Stimulated activated CD4-positive, alpha-beta T cell treated with anti-CD3 and anti-CD28 coated beads, TNF-alpha, amount 100 ng/mL, for 24 hours (primary cell): ENCODE measurements around the gene NRXN3.

Source experiments
- DNase-seq, 3 experiments: peaks; one replicate each; pipeline ENCODE4 v3.0.0-alpha.2; 2020; ENCODE audit warnings: low read depth in 3 of 3

The NRXN3 gene

DNA sequence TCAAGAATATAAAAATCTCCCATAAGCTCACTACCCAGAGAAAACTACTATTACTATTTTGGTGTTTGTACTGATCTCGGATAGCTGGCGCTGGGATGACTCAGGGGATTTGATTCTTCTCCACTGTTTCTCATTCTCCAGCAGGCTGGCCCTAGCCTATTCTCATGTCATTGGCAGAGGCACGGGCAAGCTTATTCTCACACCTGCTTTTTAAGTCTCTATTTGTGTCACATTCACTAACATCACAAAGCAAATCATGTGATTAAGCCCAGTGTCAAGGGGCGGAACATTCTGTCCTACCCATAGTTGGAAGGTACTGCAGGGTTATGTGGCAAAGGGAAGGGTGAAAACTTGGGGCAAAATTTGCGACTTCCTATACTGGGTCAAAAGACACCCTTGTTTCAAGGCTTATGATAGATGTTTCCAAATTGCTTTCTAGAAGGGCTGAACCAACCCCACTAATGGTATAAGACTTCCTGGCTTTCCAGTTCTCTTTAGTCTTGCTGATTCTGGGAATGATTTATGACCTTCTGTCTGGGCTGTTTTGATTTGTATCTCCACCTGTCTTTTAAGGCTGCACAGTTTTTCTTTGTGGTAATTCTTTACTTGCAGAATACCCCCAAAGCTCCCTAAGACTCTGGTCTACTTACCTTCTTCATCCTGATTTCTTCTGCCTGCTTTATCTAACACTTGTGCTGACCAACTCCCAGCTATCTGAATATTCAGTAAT lies 406.4 kb downstream of the NRXN3 start:
- no peak for DNase-seq

DNA sequence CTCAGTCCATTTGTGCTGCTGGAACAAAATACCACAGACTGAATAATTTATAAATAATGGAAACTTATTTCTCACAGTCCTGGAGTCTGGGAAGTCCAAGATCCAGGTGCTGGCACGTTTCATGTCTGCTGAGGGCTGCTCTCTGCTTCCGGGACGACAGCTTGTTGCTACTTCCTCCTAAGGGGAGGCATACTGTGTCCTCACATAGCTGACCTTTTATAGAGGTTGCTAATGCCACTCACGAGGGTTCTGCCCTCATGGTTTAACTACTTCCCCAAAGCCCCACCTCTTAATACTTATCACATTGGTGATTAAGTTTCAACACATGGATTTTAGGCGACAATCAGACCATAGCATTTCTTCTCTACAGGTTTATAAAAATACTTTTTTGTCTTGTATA lies 411.1 kb downstream of the NRXN3 start:
- DNase-seq, result no peak

DNA sequence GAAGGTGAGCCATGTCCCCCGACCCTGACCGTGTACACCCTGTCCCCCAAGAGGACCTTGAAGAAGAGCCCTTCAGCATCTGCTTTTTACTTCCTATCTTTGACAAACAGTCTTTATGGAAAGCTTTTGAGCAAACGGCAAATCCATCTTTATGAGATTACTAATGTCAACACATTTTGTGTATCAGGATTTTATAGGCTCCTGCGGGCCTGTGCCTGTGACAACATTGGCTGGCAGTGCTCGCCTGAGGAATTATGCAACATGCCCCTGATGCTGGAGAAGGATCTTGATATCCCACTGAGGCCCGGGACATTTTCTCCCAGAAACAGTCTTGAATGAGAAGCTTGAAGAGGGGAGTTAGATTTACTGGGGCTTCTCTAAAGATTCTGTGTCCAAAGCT lies 416.5 kb downstream of the NRXN3 start:
- no peak for DNase-seq

DNA sequence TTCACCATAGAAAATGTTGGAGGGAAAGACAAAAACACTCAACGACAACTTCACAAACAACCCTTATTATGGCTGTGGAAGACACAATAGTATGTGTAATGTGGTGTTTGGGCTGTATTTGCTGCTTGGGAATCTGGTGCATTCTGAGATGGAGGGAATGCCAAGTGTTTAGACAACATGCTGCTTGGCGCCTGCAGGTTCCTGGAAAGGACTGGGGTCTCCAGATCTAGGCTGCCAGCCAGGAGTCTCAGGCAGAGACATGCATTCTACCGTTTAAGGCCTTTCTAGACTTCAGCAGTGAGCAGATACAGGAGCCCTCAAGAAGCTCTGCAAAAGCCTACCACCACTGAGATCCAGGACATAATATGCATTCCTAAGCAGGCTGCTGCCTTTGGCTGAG lies 418.7 kb downstream of the NRXN3 start:
- no peak for DNase-seq

DNA sequence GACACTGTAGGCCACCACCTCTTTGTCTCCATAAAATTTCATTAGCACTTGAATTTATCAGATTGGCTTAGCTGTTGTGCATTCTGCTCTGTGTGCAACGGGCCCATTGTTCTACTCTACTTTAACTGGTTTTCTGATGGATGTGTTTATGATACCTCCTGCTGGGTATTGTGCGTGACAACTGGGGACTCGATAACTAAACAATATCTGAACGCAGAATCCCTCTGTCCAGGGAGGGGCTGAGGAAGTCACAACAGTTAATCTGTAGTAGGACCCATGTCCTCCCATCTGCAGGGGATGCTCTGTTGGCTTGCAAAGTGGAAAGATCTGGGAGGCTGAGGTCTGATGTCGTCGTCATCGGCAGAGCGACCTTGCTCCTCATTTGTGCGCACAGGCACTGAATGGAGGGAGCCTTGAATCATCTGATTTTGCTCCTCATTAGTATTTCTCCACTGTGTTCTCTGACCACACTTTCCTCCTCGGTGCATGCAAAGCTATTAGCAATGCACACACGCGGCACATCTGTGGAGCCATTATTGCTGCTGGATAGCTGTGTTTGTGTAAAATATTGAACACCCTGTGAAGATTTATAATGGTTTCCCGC lies 422.5 kb downstream of the NRXN3 start:
- no peak for DNase-seq

DNA sequence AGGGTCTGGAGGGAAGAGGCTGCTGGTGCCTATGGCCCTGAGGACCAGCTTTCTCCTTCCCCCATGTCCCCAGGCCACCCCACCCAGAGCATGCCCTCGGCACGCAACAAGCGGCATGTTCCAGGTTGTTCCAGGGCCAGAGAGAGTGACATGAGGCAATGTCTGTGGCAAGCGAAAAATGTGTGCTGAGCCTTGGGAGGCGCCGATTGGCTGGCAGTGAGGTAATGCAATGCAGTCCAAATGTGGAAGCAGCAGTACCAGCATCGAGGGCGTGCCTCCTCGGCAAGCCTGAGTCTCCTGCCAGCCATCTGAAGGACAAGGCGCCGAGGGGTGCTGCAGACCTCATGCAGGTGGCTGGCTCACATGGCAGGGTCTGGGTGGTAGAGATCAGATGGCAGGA lies 423.8 kb downstream of the NRXN3 start:
- DNase-seq, result no peak

DNA sequence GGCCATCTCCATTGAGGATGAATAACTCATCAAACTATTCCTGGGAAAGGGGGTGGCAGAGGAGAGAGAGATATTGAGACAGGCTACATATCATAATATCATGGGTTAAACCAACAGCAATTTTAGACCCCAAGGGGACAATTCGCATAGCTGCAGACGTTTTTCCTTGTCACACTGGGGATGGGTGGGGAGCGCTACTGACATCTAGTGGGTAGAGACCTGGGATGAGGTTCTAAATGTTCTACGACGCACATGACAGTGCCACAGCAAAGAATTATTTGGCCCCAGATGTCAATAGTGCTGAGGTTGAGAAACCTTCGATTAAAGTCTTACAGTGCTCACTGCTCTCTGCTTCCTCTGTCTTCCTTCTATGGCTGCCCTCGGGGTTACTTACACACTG lies 425.6 kb downstream of the NRXN3 start:
- DNase-seq, result no peak

DNA sequence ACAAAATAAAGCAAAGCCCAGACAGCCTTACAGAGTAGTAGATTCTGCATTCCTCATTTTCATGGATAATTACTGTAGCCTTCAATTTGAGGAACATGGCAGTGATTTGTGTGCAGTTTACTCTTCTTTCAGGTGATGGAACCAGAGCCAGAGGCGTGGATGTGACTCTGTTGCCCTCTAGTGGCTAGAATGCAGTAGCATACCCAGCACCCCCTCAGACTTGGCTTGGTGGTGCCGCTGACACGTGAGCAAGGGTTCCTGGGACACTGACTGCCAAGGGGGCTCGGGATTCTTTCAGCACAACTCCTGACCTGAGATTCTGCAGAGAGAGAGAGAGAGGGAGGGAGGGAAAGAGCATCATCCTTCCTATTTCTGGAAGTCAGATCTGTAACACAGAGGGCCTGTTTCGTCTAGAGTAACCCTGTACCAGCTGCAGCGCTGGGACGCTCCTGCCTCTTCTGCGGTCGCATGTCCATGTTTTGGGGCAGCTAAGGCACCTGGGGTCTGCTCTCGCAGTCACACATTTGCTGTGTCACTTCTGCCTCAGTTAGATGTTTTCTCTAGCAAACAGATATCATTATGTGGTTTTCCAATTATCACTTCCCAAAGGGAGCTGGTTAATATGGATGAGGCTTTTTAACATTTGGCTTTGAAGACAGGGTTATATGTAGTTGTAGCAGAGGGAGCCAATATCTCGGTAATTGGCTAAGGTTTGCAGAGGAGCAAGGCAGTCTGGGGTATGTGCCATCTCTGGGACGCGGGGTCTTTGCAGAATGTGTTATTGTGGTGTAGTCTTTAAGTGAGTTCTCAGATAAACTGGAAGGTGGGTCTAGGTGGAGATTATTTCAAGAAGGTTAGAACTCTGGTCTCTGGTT lies 428.1 kb downstream of the NRXN3 start:
- DNase-seq, result peak; percentile 6 to 36 (median 11)

DNA sequence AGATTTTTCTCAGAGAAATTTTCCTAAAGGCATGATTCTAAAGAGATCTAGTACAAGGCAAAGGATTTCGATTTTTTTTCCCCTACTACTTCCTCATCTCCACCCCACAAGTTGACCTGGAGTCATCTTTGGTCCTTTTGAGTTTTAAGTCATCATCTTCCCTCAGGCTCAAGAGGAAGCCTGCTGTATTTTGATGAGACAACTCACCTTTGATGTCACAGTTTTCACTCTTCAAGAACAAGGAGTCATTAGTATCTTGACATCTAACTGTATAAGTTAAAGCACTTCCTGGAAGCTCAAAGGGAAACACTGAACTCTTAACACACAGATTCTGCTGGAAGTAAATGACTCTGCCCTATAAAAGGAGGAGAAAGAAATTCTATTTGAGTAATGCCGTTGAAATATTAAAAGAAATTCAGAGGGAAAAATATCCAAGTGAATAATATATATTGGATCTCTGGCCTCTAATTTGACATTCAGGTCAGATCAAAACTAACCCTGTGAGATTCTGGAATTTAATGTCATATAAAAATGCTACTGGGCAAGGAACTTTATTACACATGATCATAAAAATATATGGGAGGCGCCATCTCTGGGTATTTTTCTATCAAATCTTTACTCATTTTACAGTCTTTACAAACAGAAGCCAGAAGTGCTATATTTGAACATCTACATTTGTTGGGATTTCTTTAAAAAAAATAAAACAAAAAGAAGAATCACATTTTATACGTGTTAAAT lies 435.0 kb downstream of the NRXN3 start:
- DNase-seq, result no peak

DNA sequence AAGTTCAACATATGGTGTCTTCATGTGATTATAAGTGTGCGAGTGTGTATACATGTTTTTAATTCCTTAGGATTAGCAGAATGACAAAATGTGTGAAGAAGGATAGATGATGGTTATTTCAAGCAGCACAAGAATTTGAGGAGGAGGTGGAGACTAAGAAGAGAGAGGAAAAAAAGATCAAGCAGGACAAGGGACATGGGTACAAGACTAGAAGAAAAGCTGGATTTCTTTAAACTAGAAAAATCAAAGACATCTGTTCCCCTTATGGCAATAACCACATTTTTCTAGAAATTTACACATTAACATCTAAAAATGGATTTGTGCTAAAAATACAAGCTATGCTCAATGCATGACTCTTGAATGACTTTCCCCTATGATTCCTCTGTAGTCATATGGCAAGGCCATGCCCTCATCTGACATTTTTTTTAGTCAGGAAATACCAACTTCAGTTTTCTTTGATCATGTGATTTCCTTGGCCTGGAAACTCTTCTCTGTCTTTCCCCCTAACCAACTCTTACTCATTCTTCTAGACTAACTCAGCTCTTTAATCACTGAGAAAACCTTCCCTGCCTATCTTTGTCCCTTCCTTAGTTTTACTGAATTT lies 435.8 kb downstream of the NRXN3 start:
- DNase-seq, result no peak

DNA sequence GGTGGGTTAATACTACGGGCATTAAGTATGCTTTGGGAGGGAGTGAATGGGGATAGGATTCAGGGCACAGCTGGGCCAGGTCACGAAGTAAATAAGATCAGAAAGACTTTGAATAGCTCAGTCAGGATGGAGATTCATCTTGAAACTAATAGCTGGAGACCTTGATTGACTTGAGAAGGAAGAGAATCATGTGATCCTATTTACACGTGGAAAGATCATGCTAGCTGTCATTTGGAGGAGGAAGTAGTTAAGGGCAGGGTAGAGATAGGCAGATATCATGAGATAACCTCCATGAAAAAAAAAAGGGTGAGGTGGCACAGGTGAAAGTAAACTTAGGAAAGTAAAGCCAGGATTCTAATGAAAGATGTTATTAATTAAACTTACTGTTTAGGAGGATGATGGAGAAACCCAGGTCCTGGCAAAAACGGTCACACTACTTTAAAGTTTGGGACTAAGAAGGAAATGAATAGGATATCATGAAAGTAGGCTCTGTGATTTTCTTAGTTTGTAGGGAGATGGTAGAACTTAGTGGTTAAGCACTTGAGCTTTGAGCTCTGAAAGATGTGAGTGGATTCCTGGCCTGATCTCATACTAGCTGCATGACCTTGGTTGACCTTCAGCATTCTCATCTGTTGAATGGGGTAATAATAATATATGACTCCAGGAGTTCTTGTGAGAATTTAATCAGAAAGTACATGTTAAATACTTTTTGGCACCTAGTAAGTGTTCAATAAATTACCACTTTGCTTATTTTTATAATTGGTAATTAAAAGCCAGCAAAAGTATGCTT lies 439.0 kb downstream of the NRXN3 start:
- DNase-seq, result no peak

DNA sequence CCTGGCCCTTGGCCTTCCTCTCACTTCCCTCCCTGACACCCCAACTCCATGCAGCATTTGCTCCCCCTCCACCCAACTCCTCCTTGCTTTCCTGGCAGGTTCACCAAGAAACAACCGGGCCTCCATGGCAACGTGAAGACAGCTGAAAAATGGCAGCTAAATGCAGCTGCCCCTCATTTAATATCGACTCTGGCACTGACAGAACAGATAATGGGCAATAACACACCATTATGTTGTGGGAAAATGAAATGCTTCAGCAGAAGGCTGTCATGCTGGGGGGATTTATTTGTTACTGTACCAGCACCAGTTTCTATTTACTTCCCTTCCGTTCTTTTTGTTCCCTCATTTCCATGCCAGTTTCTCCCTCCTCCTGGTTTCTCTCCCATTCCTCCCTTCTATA lies 440.8 kb downstream of the NRXN3 start:
- DNase-seq, result no peak

DNA sequence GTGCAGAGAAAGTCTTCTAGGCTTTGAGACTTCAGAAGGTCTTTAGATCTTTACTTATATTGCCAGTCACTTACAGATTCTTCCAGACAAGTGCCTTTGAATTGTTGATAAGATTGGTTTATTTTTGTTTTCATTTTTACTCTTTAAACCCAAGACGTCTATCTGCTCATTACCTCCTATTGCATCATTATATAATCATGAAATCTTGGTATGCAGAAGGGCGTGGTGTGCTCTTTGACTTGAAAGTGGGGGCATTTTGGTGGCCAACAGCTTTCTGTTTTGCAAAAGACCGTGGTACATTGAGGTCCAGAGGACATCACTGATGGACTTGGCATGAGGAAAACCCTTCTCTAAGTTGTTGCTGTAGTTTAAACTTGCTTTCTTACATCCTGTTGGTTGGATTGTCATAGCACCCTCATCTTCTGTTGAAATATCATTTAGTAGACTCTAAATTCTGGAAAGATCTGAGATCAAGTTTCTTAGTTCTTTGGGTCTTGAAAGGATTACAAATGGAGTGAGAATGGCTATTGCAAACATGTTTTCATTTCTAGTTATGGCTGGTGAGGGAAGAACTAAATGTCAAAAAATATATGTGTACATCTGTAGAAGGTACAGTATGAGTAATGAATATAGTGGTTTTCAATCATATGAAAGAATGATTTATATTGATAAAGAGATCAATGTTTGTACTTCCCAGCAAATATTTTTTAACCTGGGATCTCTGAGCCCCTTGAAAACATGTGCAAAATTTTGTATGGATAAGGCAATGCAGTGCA lies 441.8 kb downstream of the NRXN3 start:
- no peak for DNase-seq

DNA sequence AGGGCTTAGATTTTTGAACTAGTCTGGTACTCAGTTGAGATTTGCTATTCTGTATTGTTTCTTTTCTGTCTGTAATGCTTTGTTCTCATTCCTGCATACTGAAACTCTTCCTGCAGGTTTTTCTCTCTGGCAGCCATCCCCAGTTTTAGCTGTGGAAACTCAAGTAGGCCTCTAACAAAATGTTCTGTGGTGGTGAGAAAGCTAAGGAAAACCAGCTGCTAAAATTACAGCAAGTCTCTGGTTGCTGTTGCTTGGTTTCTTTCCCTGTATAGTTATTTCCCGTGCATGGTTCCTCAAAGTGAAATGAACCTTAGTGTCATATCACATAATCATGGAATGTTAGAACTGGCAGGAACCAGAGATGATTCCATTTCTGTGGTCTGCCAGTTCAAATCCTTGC lies 442.5 kb downstream of the NRXN3 start:
- DNase-seq, result no peak

DNA sequence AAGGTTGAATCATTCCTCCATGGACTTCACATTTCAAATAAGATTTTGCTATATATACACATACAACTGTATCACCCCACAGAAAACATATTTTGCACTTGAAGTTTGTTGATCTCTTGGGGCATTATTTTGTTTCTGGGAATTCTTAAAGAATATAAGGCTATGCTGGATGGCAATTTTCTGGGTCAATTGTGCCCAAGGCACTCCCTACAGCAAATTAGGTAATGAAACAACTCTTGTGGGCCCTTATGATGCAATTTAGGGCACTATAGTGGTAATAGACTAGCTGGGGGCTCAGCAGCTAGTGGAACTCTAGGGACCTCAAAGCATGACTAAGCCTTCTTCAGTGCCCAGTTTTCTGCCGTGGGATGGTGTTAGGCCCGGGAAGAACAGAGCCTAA lies 444.4 kb downstream of the NRXN3 start:
- DNase-seq, result no peak

DNA sequence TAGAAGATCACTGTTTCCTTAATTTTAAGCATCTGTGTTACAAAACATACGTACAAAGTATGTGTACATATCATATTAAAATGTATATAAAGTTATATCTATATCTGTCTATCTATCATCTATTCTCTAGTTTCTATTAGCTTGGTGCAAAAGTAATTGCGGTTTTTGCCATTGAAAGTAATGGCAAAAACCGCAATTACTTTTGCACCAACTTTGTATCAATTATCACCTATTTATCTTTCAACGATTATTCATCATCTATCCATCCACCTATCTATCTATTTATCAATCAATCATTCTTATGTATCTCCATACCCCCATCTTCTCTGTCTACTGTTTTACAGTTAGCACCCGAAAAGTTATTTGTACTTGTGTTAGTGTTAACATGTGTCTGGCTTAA lies 447.6 kb downstream of the NRXN3 start:
- DNase-seq, result no peak

DNA sequence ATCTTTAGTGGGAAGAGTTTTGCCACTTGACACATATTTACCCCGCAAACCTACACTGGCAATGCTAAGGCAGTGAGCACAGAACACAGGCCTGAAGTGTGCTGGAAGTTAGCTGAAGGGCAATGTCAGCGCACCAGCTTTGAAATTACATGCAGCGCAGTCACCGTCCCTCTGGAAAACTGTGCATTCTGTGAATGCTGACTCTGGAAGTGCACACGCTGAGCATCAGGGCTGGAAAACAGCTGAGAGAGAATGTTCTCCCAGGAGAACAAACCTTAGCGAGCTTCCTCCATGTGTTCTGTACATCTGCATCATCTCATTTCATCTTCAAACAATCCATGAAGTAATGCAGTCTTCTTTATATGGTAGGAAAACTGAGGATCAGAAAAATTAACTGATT lies 448.2 kb downstream of the NRXN3 start:
- DNase-seq, result no peak

DNA sequence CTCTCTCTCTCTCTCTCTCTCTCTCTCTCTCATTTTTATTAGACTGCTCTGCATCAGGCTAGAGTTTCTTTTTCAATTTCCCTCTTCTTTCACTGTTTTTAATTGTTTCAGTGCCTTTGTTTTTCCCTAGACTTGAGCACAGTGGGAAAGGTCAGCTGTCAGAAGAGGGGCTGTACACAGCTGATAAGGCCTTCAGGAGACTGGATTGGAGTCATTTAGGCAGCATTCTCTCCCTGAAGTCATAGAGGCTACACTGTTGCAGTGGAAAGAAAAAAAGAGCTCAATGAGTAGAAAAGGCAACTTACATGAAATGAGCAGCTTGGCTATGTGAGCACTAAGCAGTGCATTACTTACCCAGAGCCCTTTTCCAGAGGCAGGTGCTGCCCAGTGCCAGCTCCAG lies 456.9 kb downstream of the NRXN3 start:
- no peak for DNase-seq

DNA sequence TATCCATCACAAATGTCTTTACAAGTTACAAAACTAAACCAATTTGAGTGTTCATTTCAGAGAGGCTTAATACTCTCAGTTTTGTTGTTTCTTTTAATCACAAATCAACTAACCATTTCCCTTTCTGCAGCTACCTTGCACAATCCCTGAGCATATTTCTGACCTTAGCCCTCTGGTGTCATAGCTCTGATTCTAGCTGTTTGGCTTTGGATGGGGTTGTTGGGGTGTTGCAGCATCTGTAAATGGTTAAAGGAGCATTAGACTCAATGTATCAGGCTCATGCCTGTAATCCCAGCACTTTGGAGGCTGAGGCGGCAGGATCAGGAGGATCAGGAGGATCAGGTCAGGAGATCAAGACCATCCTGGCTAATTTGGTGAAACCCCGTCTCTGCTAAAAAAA lies 461.4 kb downstream of the NRXN3 start:
- no peak for DNase-seq

DNA sequence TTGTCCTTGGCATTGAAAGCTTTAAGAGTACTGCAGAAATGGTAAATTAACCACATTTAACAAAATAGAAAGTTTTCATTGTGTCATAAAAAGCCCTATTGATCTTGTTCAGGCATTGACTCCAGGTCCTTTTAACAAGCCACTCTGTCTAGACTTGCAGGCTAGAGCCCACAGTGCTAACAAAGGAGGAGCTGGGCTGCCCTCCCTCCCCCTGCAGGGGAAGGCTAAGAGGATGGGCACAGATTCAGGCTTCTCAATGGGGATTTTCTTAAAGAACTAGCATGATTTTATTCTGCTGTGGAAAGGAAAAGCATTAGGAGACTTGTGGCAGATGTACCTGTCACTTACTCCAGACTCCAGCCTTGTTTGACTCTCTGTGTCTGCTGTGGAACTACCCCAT lies 463.6 kb downstream of the NRXN3 start:
- no peak for DNase-seq
